ENCODE measurements around the gene CDH13. TPM values are rescaled to one million over a fixed set of nuclear protein-coding genes. Genes with fewer than 3 reads are reported as not detected.

Gene CDH13
- total RNA-seq, 1 donor from 2014 or later: 161 TPM

DNA sequence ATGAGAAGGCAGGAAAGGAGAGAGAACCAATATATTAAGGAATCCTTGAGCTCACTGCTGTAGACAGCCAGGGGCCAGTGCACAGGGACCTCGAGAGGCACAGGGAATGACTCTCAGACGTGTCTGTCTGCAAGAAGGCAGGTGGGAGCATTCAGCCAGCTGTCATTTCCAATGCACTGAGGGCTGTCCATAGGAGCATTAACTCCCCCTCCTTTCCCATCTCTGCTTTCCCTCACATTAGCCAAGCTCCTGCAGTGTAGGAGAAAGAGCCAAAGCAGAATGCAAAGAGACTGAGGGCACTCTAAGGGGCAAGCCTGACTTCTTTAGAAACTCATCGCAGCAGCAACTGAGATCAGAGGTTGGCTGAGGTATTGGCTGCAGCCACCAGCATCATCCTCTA is 218.3 kb downstream of the CDH13 start:
- H3K4me3 ChIP-seq: no peak overlapping the region
- TF ChIP-seq CTCF (IDR thresholded peaks at IDR 0.05; ENCODE audit: borderline replicate concordance): no peak
- H3K4me1 ChIP-seq: peaks cover 38% of the 10 kb centered on the region
- H3K27me3 ChIP-seq (ENCODE audit: low read depth): no peaks in the 10 kb centered on the region
- H3K27ac ChIP-seq (replicated peaks): no peak overlapping the region
- no peaks in the 10 kb centered on the region for H3K36me3 ChIP-seq
- DNase-seq: no peak
- intact Hi-C loops (cut with micrococcal nuclease): no loop called here
- peaks cover 16% of the 10 kb centered on the region for H3K9me3 ChIP-seq (replicated peaks)

DNA sequence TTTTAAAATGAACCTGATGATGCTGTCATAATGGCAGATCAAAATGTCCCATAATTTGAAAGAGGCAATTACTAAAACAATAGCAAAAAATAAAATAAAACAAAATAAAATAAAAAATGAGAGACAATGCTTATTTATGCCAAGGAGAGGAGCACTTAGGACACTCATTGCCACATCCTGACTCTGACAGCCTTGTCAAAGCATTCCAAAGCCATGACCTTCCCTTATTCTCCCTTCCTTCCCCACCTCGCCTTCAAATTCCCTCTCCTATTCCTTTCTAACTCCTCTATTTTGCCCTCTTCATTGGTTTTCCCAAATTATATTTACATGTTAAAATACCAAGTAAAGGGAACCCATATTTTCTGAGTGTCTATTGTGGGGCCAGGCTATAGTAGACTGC is 220.0 kb downstream of the CDH13 start:
- Histone ChIP-seq H3K27me3 (ENCODE audit: low read depth) (no peaks in the 10 kb centered on the region), H3K9me3 (replicated peaks) (peaks cover 16% of the 10 kb centered on the region), H3K4me3 (no peak overlapping the region), H3K36me3 (no peaks in the 10 kb centered on the region), H3K4me1 (peaks cover 44% of the 10 kb centered on the region), H3K27ac (replicated peaks) (no peak overlapping the region)
- DNase-seq: no peak
- no peak for TF ChIP-seq CTCF (IDR thresholded peaks at IDR 0.05; ENCODE audit: borderline replicate concordance)
- intact Hi-C loops (cut with micrococcal nuclease): no loop called here

DNA sequence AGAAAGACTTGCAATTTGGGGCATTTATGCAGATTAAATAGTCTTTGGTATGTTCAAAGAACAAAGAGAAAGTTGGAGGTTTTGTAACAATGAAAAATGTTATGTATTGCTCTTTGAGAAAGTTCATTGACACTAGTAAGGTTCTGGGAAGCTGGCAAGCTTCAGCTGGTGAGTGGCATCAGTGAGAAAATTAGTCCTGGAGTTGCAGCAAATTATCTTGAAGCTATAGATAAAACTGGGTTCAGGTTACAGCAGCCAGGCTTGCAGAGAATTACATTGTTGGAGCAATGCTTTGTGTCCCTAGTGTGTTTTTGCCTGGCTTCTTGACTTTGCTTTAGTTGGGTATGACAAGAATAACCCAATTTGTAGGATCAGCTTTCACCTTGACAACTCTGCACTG is 221.2 kb downstream of the CDH13 start:
- Histone ChIP-seq H3K36me3 (no peaks in the 10 kb centered on the region), H3K9me3 (replicated peaks) (peaks cover 7% of the 10 kb centered on the region), H3K4me1 (peaks cover 49% of the 10 kb centered on the region), H3K4me3 (no peak overlapping the region), H3K27me3 (ENCODE audit: low read depth) (no peaks in the 10 kb centered on the region), H3K27ac (replicated peaks) (peak overlapping the region; percentile 57)
- no peak for DNase-seq
- intact Hi-C loops (cut with micrococcal nuclease): no loop called here
- TF ChIP-seq CTCF (IDR thresholded peaks at IDR 0.05; ENCODE audit: borderline replicate concordance): no peak

- Histone ChIP-seq H3K4me1 (peaks cover 34% of the 10 kb centered on the region), H3K27me3 (ENCODE audit: low read depth) (no peaks in the 10 kb centered on the region), H3K27ac (replicated peaks) (peak overlapping the region; percentile 10), H3K9me3 (replicated peaks) (no peaks in the 10 kb centered on the region), H3K36me3 (no peaks in the 10 kb centered on the region), H3K4me3 (no peak overlapping the region)
- intact Hi-C loops (cut with micrococcal nuclease): no loop called here
- no peak for DNase-seq
- TF ChIP-seq CTCF (IDR thresholded peaks at IDR 0.05; ENCODE audit: borderline replicate concordance): no peak
These were observed 225.7 kb downstream of the CDH13 start for GRCh38 chr16:82852388-82853008.

DNA sequence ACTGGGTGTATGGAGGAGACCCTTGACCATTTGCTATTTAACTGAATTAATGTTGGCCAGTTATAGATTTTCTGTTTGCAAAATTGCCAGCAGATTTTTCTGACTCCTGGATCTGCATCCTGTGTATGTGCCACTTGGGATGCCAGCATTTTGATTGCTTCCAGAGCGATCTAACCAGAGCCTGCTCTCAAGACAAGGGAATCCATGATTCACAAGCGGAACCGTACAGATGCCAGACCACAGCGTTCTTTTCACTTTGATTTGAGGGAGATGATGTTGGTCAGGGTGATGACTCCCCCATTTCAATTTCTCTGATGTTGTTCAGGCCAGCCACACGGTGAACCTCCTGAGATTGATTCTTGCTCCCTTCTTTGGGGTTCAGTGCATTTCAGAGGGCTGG is 228.7 kb downstream of the CDH13 start:
- peaks cover 6% of the 10 kb centered on the region for H3K36me3 ChIP-seq
- no peak for TF ChIP-seq CTCF (IDR thresholded peaks at IDR 0.05; ENCODE audit: borderline replicate concordance)
- peaks cover 18% of the 10 kb centered on the region for H3K4me1 ChIP-seq
- no peak overlapping the region for H3K27ac ChIP-seq (replicated peaks)
- no peaks in the 10 kb centered on the region for H3K9me3 ChIP-seq (replicated peaks)
- no peak overlapping the region for H3K4me3 ChIP-seq
- intact Hi-C loops (cut with micrococcal nuclease): no loop called here
- H3K27me3 ChIP-seq (ENCODE audit: low read depth): no peaks in the 10 kb centered on the region
- DNase-seq: no peak

Data from left ventricle myocardium inferior (tissue), 1 donor.